ENCODE measurements around the gene PGRMC2.

DNA sequence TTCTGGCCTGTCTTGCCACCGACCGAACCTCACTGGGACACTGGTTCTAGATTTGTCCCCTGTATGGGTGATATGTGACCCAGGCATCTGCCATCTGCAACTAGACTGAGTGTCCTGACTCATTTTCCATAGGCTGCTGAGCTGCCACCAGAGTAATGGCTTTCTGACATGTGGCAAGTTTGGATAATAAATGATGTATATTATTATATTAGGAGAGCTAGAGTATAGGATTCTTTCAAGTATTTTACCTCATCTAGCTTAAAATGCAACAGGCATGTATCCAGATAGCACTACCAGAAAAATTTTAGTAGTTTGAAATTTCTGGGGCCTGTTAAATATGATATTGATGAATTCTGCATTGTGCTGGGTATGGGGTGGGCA is 15.8 kb upstream of the PGRMC2 start:
- no peak for TF ChIP-seq POLR2A (IDR thresholded peaks at IDR 0.05)
- TF ChIP-seq, protein P1, sequence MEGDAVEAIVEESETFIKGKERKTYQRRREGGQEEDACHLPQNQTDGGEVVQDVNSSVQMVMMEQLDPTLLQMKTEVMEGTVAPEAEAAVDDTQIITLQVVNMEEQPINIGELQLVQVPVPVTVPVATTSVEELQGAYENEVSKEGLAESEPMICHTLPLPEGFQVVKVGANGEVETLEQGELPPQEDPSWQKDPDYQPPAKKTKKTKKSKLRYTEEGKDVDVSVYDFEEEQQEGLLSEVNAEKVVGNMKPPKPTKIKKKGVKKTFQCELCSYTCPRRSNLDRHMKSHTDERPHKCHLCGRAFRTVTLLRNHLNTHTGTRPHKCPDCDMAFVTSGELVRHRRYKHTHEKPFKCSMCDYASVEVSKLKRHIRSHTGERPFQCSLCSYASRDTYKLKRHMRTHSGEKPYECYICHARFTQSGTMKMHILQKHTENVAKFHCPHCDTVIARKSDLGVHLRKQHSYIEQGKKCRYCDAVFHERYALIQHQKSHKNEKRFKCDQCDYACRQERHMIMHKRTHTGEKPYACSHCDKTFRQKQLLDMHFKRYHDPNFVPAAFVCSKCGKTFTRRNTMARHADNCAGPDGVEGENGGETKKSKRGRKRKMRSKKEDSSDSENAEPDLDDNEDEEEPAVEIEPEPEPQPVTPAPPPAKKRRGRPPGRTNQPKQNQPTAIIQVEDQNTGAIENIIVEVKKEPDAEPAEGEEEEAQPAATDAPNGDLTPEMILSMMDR (IDR thresholded peaks at IDR 0.05 in 4 of 5, conservative IDR thresholded peaks at IDR 0.05 in 1 of 5) = no peak

Measured in gastrocnemius medialis (tissue), 4 donors.